Endodermal cell (in vitro differentiated cells): ENCODE measurements around the gene GRB10. TPM values are rescaled to one million over a fixed set of nuclear protein-coding genes. Genes with fewer than 3 reads are reported as not detected.

Source experiments
- DNase-seq: peaks from one replicate; pipeline ENCODE4 v3.0.0-alpha.2; 2017
- H3K27ac ChIP-seq: 2 replicates; pipeline ENCODE4 v1.5.1; 2013; ENCODE audit warnings: mild to moderate bottlenecking, low read depth, low read length, moderate library complexity
- H3K27me3 ChIP-seq: 2 replicates; pipeline ENCODE4 v1.6.1; 2013; ENCODE audit warnings: mild to moderate bottlenecking, low read length, moderate library complexity; ENCODE audit not compliant: insufficient read depth, control insufficient read depth, poor library complexity, severe bottlenecking
- H3K36me3 ChIP-seq: 2 replicates; pipeline ENCODE4 v1.7.0; 2013; ENCODE audit warnings: mild to moderate bottlenecking, low read length, moderate library complexity; ENCODE audit not compliant: control insufficient read depth, insufficient read depth
- H3K4me1 ChIP-seq: one replicate; pipeline ENCODE4 v1.7.0; 2013; ENCODE audit warnings: low read length; ENCODE audit not compliant: control insufficient read depth, insufficient read depth
- H3K4me3 ChIP-seq: 2 replicates; pipeline ENCODE4 v1.5.1; 2013; ENCODE audit warnings: mild to moderate bottlenecking, low read length, moderate library complexity
- H3K9ac ChIP-seq: 2 replicates; pipeline ENCODE4 v1.6.1; 2013; ENCODE audit warnings: mild to moderate bottlenecking, low read length, moderate library complexity; ENCODE audit not compliant: poor library complexity, severe bottlenecking; ENCODE audit errors: extremely low read depth
- H3K9me3 ChIP-seq: 2 replicates; pipeline ENCODE4 v1.6.1; 2013; ENCODE audit warnings: mild to moderate bottlenecking, low read length, moderate library complexity; ENCODE audit not compliant: control insufficient read depth
- H3K27ac Mint-ChIP-seq: 2 replicates; pipeline ENCODE4 v1.8.0; 2020; ENCODE audit warnings: mixed read lengths
- H3K27me3 Mint-ChIP-seq: 2 replicates; pipeline ENCODE4 v1.8.0; 2021; ENCODE audit warnings: mild to moderate bottlenecking, mixed read lengths; ENCODE audit not compliant: insufficient read depth
- H3K36me3 Mint-ChIP-seq: 2 replicates; pipeline ENCODE4 v1.8.0; 2020; ENCODE audit warnings: low read depth, mixed read lengths
- H3K4me1 Mint-ChIP-seq: 2 replicates; pipeline ENCODE4 v1.8.0; 2020; ENCODE audit warnings: mixed read lengths
- H3K4me3 Mint-ChIP-seq: 2 replicates; pipeline ENCODE4 v1.8.0; 2020; ENCODE audit warnings: mild to moderate bottlenecking, moderate library complexity, mixed read lengths
- H3K9me3 Mint-ChIP-seq: 2 replicates; pipeline ENCODE4 v1.8.0; 2020; ENCODE audit warnings: mild to moderate bottlenecking, mixed read lengths
- WGBS, 2 experiments: methylation state at CpG; one replicate each; pipeline versions ENCODE4 v1.1.5 to v1.1.7; 2013; ENCODE audit warnings: missing lambda C conversion rate in 2 of 2, mixed read lengths in 1 of 2; ENCODE audit not compliant: insufficient coverage in 1 of 2, insufficient read length in 1 of 2; 5-methylcytosine and 5-hydroxymethylcytosine counted together
- total RNA-seq, 2 donors: library from RNA; stranded (reverse); fragmentation: NEBNext Ultra II Directional in 1 of 2; extraction: Animal tissue kit (Norgen Biotek cat#: 25700) in 1 of 2; gene quantifications; 2 replicates in 1 of 2; 3 replicates in 1 of 2; pipeline ENCODE4 v1.2.1, GENCODE V29; 2021
- TF ChIP-seq, protein P1 (sequence below): fragments of 200-600 bp; sonication (generic); conservative IDR thresholded peaks from 2 replicates; pipeline ENCODE4 v1.5.0; 2021; ENCODE audit warnings: antibody characterized with exemption, mild to moderate bottlenecking

GRB10 gene
- total RNA-seq, 2 donors from 2014 or later = 71.9 to 97.5 TPM

DNA sequence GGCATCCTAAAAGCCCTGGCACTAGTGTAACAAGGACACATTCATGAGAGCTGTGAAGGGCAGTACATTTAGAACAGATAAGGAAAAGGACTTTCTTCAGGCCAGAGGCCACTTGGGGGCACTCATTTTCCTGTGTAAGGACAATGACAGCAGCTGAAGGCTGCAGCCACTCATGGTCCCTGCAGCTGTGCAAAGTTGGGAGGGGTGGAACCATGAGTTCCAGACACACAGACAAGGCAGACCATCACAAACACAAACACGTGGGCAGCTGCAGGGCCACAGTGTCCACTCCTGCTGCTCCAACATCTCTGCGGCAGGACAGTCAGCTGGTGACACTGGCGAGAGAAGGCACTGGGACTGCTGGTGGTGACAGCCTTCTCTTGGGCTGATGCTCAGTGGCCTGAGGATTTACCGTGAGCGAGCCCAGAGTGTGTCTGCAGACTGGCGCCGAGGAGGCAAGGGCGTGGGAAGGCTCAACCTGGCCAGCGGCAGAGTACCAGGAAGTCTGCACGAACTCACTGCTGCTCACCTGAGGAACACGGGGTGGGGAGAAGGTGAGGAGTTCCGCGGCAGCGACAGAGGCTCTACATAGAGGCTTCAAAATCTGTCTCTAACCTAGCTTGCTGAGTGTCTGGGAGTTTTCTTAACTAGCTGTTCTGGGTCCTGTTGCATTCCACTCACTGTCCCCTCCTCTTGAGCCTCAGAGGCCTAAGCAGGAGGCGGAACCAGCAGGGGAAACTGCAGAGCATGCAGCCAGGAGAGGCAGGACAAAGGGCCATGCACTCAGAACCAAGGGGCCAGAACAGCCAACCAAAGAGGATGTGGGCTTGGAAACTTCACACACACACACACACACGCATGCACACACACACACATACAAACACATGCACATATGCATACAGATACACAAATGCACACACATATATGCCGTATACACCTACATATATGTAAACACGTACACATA, 141.0 kb downstream of the GRB10 start:
- Histone ChIP-seq H3K36me3 (peaks cover 23% of the 10 kb centered on the region), H3K27ac (no peak overlapping the region), H3K4me1 (no peaks in the 10 kb centered on the region), H3K9ac (no peak overlapping the region), H3K27me3 (no peaks in the 10 kb centered on the region), H3K4me3 (no peak overlapping the region), H3K9me3 (peaks cover 19% of the 10 kb centered on the region)
- H3K4me1 Mint-ChIP-seq = no peaks in the 10 kb centered on the region
- no peaks in the 10 kb centered on the region for H3K27me3 Mint-ChIP-seq
- H3K9me3 Mint-ChIP-seq = peaks cover 8% of the 10 kb centered on the region
- H3K27ac Mint-ChIP-seq = peak overlapping the region; percentile 12
- TF ChIP-seq, protein P1, sequence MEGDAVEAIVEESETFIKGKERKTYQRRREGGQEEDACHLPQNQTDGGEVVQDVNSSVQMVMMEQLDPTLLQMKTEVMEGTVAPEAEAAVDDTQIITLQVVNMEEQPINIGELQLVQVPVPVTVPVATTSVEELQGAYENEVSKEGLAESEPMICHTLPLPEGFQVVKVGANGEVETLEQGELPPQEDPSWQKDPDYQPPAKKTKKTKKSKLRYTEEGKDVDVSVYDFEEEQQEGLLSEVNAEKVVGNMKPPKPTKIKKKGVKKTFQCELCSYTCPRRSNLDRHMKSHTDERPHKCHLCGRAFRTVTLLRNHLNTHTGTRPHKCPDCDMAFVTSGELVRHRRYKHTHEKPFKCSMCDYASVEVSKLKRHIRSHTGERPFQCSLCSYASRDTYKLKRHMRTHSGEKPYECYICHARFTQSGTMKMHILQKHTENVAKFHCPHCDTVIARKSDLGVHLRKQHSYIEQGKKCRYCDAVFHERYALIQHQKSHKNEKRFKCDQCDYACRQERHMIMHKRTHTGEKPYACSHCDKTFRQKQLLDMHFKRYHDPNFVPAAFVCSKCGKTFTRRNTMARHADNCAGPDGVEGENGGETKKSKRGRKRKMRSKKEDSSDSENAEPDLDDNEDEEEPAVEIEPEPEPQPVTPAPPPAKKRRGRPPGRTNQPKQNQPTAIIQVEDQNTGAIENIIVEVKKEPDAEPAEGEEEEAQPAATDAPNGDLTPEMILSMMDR = peak; percentile 42
- no peak overlapping the region for H3K4me3 Mint-ChIP-seq
- H3K36me3 Mint-ChIP-seq = peaks cover 38% of the 10 kb centered on the region
- WGBS, 2 experiments = 89 to 96% methylated on average over 10 to 18 of the region's 18 CpGs
- DNase-seq = no peak

- Histone ChIP-seq H3K9me3 (peaks cover 26% of the 10 kb centered on the region), H3K27ac (no peak overlapping the region), H3K27me3 (no peaks in the 10 kb centered on the region), H3K36me3 (peaks cover 18% of the 10 kb centered on the region), H3K9ac (no peak overlapping the region), H3K4me3 (no peak overlapping the region), H3K4me1 (no peaks in the 10 kb centered on the region)
- no peak for DNase-seq
- Mint-ChIP-seq H3K27ac (no peak overlapping the region), H3K27me3 (no peaks in the 10 kb centered on the region), H3K4me1 (no peaks in the 10 kb centered on the region), H3K4me3 (no peak overlapping the region), H3K9me3 (peaks cover 14% of the 10 kb centered on the region), H3K36me3 (peaks cover 46% of the 10 kb centered on the region)
- TF ChIP-seq, protein P1 = no peak
- 97 to 100% methylated on average over 5 to 7 of the region's 7 CpGs for WGBS, 2 experiments
These were observed 141.9 kb downstream of the GRB10 start for GRCh38 chr7:50640779-50641178.

GRCh38 chr7:50640256-50640655, 142.4 kb downstream of the GRB10 start:
- Mint-ChIP-seq H3K9me3 (peaks cover 18% of the 10 kb centered on the region), H3K36me3 (peaks cover 46% of the 10 kb centered on the region), H3K4me3 (no peak overlapping the region), H3K4me1 (no peaks in the 10 kb centered on the region), H3K27ac (no peak overlapping the region), H3K27me3 (no peaks in the 10 kb centered on the region)
- no peak overlapping the region for H3K4me3 ChIP-seq
- DNase-seq = no peak
- no peak overlapping the region for H3K9ac ChIP-seq
- 98 to 100% methylated on average over 1 to 2 of the region's 2 CpGs for WGBS, 2 experiments
- no peaks in the 10 kb centered on the region for H3K27me3 ChIP-seq
- H3K4me1 ChIP-seq = no peaks in the 10 kb centered on the region
- peaks cover 31% of the 10 kb centered on the region for H3K9me3 ChIP-seq
- peaks cover 18% of the 10 kb centered on the region for H3K36me3 ChIP-seq
- TF ChIP-seq, protein P1 = no peak
- no peak overlapping the region for H3K27ac ChIP-seq
